ENCODE data around the gene UBLCP1. TPM values are rescaled to one million over a fixed set of nuclear protein-coding genes. Genes with fewer than 3 reads are reported as not detected.

The UBLCP1 gene
- total RNA-seq, 3 donors from 2014 or later (not counting 1 experiment from before 2014, with no cell fraction given): 30.0 to 37.9 (median 32.1) TPM

- Mint-ChIP-seq H3K36me3 (no peaks in the 10 kb centered on the region), H3K4me1 (no peaks in the 10 kb centered on the region), H3K9me3 (no peaks in the 10 kb centered on the region), H3K27me3 (ENCODE audit: low read depth in 2 of 2) (peaks cover 27 to 39% of the 10 kb centered on the region in 2 donors), H3K4me3 (no peak overlapping the region), H3K27ac (no peak overlapping the region)
- Histone ChIP-seq H3K4me1 (ENCODE audit: control insufficient read depth, insufficient read depth, low read length) (no peaks in the 10 kb centered on the region), H3K36me3 (ENCODE audit: control insufficient read depth, insufficient read depth, low read length) (no peaks in the 10 kb centered on the region), H3K4me3 (ENCODE audit: low read length) (no peak overlapping the region), H3K27me3 (ENCODE audit: control insufficient read depth, insufficient read depth, low read length) (peaks cover 6% of the 10 kb centered on the region), H3K9me3 (ENCODE audit: control insufficient read depth, insufficient read depth, low read length) (no peaks in the 10 kb centered on the region), H3K27ac (ENCODE audit: low read length) (no peak overlapping the region)
- TF ChIP-seq, protein P1, sequence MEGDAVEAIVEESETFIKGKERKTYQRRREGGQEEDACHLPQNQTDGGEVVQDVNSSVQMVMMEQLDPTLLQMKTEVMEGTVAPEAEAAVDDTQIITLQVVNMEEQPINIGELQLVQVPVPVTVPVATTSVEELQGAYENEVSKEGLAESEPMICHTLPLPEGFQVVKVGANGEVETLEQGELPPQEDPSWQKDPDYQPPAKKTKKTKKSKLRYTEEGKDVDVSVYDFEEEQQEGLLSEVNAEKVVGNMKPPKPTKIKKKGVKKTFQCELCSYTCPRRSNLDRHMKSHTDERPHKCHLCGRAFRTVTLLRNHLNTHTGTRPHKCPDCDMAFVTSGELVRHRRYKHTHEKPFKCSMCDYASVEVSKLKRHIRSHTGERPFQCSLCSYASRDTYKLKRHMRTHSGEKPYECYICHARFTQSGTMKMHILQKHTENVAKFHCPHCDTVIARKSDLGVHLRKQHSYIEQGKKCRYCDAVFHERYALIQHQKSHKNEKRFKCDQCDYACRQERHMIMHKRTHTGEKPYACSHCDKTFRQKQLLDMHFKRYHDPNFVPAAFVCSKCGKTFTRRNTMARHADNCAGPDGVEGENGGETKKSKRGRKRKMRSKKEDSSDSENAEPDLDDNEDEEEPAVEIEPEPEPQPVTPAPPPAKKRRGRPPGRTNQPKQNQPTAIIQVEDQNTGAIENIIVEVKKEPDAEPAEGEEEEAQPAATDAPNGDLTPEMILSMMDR (IDR thresholded peaks at IDR 0.05): no peak
- ATAC-seq (no peak), DNase-seq (no peak)
- intact Hi-C loops (cut with micrococcal nuclease): no loop called here
Measured at GRCh38 chr5:159244890-159245289, 18.2 kb upstream of the UBLCP1 start.

DNA sequence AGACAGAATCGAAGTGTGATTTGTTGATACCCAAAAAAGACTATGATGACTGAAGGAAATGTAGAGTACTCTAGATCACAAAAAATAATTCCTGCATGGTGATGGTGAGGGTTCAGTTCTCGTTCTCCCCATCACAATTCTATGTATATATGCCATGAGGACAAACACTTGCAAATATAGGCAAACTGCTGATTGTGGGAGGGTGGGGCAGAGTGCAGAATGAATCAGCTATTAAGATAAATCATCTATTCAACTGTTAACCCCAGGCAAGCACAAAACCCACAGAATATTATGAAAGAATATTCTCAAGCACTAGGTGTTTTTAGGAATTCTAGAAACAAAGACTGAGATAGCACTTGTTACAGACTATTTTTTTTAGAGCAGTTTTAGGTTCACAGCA lies 13.9 kb upstream of the UBLCP1 start:
- H3K36me3 Mint-ChIP-seq: no peaks in the 10 kb centered on the region
- intact Hi-C loops (cut with micrococcal nuclease): no loop called here
- H3K4me1 Mint-ChIP-seq: no peaks in the 10 kb centered on the region
- DNase-seq (no peak), ATAC-seq (no peak)
- Histone ChIP-seq H3K27me3 (ENCODE audit: control insufficient read depth, insufficient read depth, low read length) (peaks cover 6% of the 10 kb centered on the region), H3K4me1 (ENCODE audit: control insufficient read depth, insufficient read depth, low read length) (no peaks in the 10 kb centered on the region), H3K9me3 (ENCODE audit: control insufficient read depth, insufficient read depth, low read length) (no peaks in the 10 kb centered on the region), H3K4me3 (ENCODE audit: low read length) (no peak overlapping the region), H3K36me3 (ENCODE audit: control insufficient read depth, insufficient read depth, low read length) (no peaks in the 10 kb centered on the region), H3K27ac (ENCODE audit: low read length) (no peak overlapping the region)
- H3K27ac Mint-ChIP-seq: no peak overlapping the region
- TF ChIP-seq, protein P1 (IDR thresholded peaks at IDR 0.05): no peak
- H3K27me3 Mint-ChIP-seq (ENCODE audit: low read depth in 2 of 2): peaks cover 36 to 44% of the 10 kb centered on the region in 2 donors
- no CpG with 5 or more reads among the region's 2 CpGs for WGBS (ENCODE audit: insufficient coverage)
- H3K4me3 Mint-ChIP-seq: no peak overlapping the region
- no peaks in the 10 kb centered on the region for H3K9me3 Mint-ChIP-seq

- no peaks in the 10 kb centered on the region for H3K4me1 Mint-ChIP-seq
- intact Hi-C loops (cut with micrococcal nuclease): no loop called here
- H3K36me3 Mint-ChIP-seq: peaks cover 9% of the 10 kb centered on the region
- ATAC-seq (no peak), DNase-seq (no peak)
- no peak overlapping the region for H3K27ac ChIP-seq (ENCODE audit: low read length)
- no peaks in the 10 kb centered on the region for H3K9me3 Mint-ChIP-seq
- no peak overlapping the region for H3K4me3 ChIP-seq (ENCODE audit: low read length)
- 40% methylated on average over 1 of the region's 1 CpG for WGBS (ENCODE audit: insufficient coverage)
- peaks cover 48 to 52% of the 10 kb centered on the region in 2 donors for H3K27me3 Mint-ChIP-seq (ENCODE audit: low read depth in 2 of 2)
- no peaks in the 10 kb centered on the region for H3K9me3 ChIP-seq (ENCODE audit: control insufficient read depth, insufficient read depth, low read length)
- peaks cover 3% of the 10 kb centered on the region for H3K27me3 ChIP-seq (ENCODE audit: control insufficient read depth, insufficient read depth, low read length)
- H3K36me3 ChIP-seq (ENCODE audit: control insufficient read depth, insufficient read depth, low read length): no peaks in the 10 kb centered on the region
- no peak overlapping the region for H3K27ac Mint-ChIP-seq
- H3K4me3 Mint-ChIP-seq: no peak overlapping the region
- H3K4me1 ChIP-seq (ENCODE audit: control insufficient read depth, insufficient read depth, low read length): no peaks in the 10 kb centered on the region
- TF ChIP-seq, protein P1 (IDR thresholded peaks at IDR 0.05): no peak
Measured at GRCh38 chr5:159252195-159252594, 10.9 kb upstream of the UBLCP1 start.

DNA sequence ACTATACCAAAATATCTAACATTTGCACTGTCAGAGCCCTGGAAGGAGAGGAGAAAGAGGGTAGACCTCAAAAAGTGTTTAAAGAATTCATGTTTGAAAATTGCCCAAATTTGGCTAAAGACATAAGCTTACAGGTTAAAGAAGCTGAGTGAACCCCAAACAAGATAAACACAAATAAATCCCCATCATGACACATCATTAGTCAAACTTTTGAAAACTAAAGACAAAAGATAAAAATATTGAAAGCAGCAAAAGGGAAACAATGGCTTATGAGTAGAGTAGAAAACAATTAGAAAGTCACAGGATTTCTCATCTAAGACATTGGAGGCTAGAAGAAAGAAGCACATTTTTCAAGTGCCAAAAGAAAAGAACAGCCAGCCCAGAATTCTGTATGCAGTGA lies 6.1 kb upstream of the UBLCP1 start:
- TF ChIP-seq, protein P1 (IDR thresholded peaks at IDR 0.05): no peak
- H3K36me3 ChIP-seq (ENCODE audit: control insufficient read depth, insufficient read depth, low read length): no peaks in the 10 kb centered on the region
- H3K27ac Mint-ChIP-seq: no peak overlapping the region
- H3K9me3 Mint-ChIP-seq: peaks cover 0 to 1% of the 10 kb centered on the region in 2 donors
- peaks cover 34 to 39% of the 10 kb centered on the region in 2 donors for H3K27me3 Mint-ChIP-seq (ENCODE audit: low read depth in 2 of 2)
- ATAC-seq (no peak), DNase-seq (no peak)
- peaks cover 11% of the 10 kb centered on the region for H3K36me3 Mint-ChIP-seq
- H3K4me3 ChIP-seq (ENCODE audit: low read length): no peak overlapping the region
- H3K9me3 ChIP-seq (ENCODE audit: control insufficient read depth, insufficient read depth, low read length): no peaks in the 10 kb centered on the region
- H3K4me1 ChIP-seq (ENCODE audit: control insufficient read depth, insufficient read depth, low read length): no peaks in the 10 kb centered on the region
- H3K27ac ChIP-seq (ENCODE audit: low read length): no peak overlapping the region
- H3K27me3 ChIP-seq (ENCODE audit: control insufficient read depth, insufficient read depth, low read length): no peaks in the 10 kb centered on the region
- no peak overlapping the region for H3K4me3 Mint-ChIP-seq
- H3K4me1 Mint-ChIP-seq: peaks cover 6 to 8% of the 10 kb centered on the region in 2 donors
- intact Hi-C loops (cut with micrococcal nuclease): no loop called here
